ENCODE measurements around the gene SLC6A11. TPM values are rescaled to one million over a fixed set of nuclear protein-coding genes. Genes with fewer than 3 reads are reported as not detected.

The SLC6A11 gene
- total and polyA plus RNA-seq, 2 of the 8 experiments (the other 6 are each of a cell fraction or from before 2014, with no cell fraction given), result 0.78 to 1.5 TPM

GRCh38 chr3:10964537-10965167 is 148.6 kb downstream of the SLC6A11 start:
- H3K23me2 ChIP-seq (ENCODE audit: low read depth, low read length), result no peaks in the 10 kb centered on the region
- H3K14ac ChIP-seq (ENCODE audit: insufficient read length), result no peak overlapping the region
- no peak overlapping the region for H2BK12ac ChIP-seq (ENCODE audit: low read depth, low read length)
- WGBS, 2 experiments (ENCODE audit: extremely low coverage in 1 of 2, insufficient coverage in 1 of 2, insufficient read length in 1 of 2, insufficient replicate concordance in 2 of 2, low coverage in 1 of 2, low lambda C conversion rate in 2 of 2, missing lambda C conversion rate in 1 of 2), result 66% methylated on average over 6 of the region's 6 CpGs; no CpG with 5 or more reads in 1 of the 2 experiments
- no peak overlapping the region for H4K5ac ChIP-seq (ENCODE audit: insufficient read length, low read depth, low read length)
- H2BK5ac ChIP-seq (ENCODE audit: low read depth, low read length), result no peak overlapping the region
- no peaks in the 10 kb centered on the region for H3K79me1 ChIP-seq (ENCODE audit: low read depth, low read length)
- no peak overlapping the region for H4K91ac ChIP-seq (replicated peaks; ENCODE audit: insufficient read length, low read length)
- no peaks in the 10 kb centered on the region for H3K79me2 ChIP-seq (ENCODE audit: control insufficient read depth in 1 of 2, insufficient read depth in 2 of 2, low read length in 2 of 2)
- ChIA-PET CTCF (ENCODE audit: partially characterized antibody) (interaction anchor here (0.6 to 9.0 kb wide), 7 partner anchors 11 to 96 kb away, joined by 3 to 62 read pairs (median 6); no protein-coding TSS in a partner anchor), POLR2A (ENCODE audit: partially characterized antibody) (interaction anchor here (0.7 kb wide), 1 partner anchor 51 kb away, joined by 3 read pairs; no protein-coding TSS in a partner anchor)
- no peak overlapping the region for H3K4ac ChIP-seq (replicated peaks; ENCODE audit: insufficient read length, low read depth, low read length)
- no peaks in the 10 kb centered on the region; a peak in 1 of 7 replicates for H3K27me3 ChIP-seq (replicated peaks in 1 of 4; ENCODE audit: control insufficient read depth in 3 of 4, extremely low read depth in 1 of 4, insufficient read depth in 3 of 4, low read length in 3 of 4)
- H4K8ac ChIP-seq (ENCODE audit: extremely low read depth, insufficient read depth, low read length), result no peak overlapping the region
- H2AFZ ChIP-seq (ENCODE audit: low read length), result no peak overlapping the region
- H3K9ac ChIP-seq (replicated peaks in 1 of 4; ENCODE audit: extremely low read depth in 1 of 4, low read depth in 3 of 4, low read length in 3 of 4), result no peak overlapping the region
- no peak overlapping the region for H3K56ac ChIP-seq (replicated peaks; ENCODE audit: insufficient read length, low read depth, low read length)
- no peak overlapping the region for H2BK120ac ChIP-seq (replicated peaks; ENCODE audit: low read depth, low read length)
- H3K18ac ChIP-seq (ENCODE audit: extremely low read depth, low read length), result no peak overlapping the region
- H3K4me2 ChIP-seq (ENCODE audit: insufficient read depth in 1 of 2, low read depth in 2 of 2, low read length in 2 of 2), result no peak overlapping the region
- H2BK20ac ChIP-seq (ENCODE audit: low read length), result no peak overlapping the region
- H3K9me3 ChIP-seq (ENCODE audit: insufficient read depth in 2 of 2, low read depth in 1 of 2, low read length in 1 of 2), result no peaks in the 10 kb centered on the region
- peaks cover 4 to 7% of the 10 kb centered on the region in 2 experiments for H4K20me1 ChIP-seq (replicated peaks in 1 of 2; ENCODE audit: control insufficient read depth in 1 of 2, insufficient read depth in 2 of 2, low read length in 2 of 2)
- H2BK15ac ChIP-seq (ENCODE audit: low read length), result no peak overlapping the region
- DNase-seq (ENCODE audit: low read depth in 1 of 2, low spot score in 2 of 2) (peak in 1 of 2 experiments; percentile 70), FAIRE-seq (peak; percentile 57)
- peaks cover 0 to 9% (median 3%) of the 10 kb centered on the region in 4 experiments; a peak in 5 of 7 replicates for H3K4me1 ChIP-seq (replicated peaks in 1 of 4; ENCODE audit: control insufficient read depth in 3 of 4, insufficient read depth in 4 of 4, low read length in 3 of 4)
- no peak overlapping the region for H3K4me3 ChIP-seq (ENCODE audit: extremely low read depth in 1 of 4, insufficient read depth in 2 of 4, low read depth in 3 of 4, low read length in 4 of 4)
- H3K27ac ChIP-seq (ENCODE audit: low read depth, low read length), result no peak overlapping the region
- H3K36me3 ChIP-seq (ENCODE audit: control insufficient read depth in 2 of 4, insufficient read depth in 4 of 4, low read length in 3 of 4), result no peaks in the 10 kb centered on the region
- H2AK5ac ChIP-seq (ENCODE audit: low read depth, low read length), result no peak overlapping the region
- no peak for TF ChIP-seq HDAC2 (IDR thresholded peaks at IDR 0.05; ENCODE audit: borderline replicate concordance in 1 of 2, low read depth in 2 of 2, low read length in 2 of 2)
- TF ChIP-seq POU5F1 (IDR thresholded peaks at IDR 0.05; ENCODE audit: low read depth, low read length), result no peak
- TF ChIP-seq MAX (IDR thresholded peaks at IDR 0.05), result peak; percentile 72
- TF ChIP-seq BACH1 (IDR thresholded peaks at IDR 0.05; ENCODE audit: low read length), result no peak
- TF ChIP-seq SIN3A (conservative IDR thresholded peaks at IDR 0.05 in 1 of 2, IDR thresholded peaks at IDR 0.05 in 1 of 2; ENCODE audit: low read depth in 1 of 2, low read length in 2 of 2), result 0 out of 4 replicates have a peak, but pooled peaks of 1 of the 2 experiments have one; percentile 70
- H3K23ac ChIP-seq (ENCODE audit: insufficient read length), result no peak overlapping the region

Data from H1 (cell line).